Ovary (tissue), 3 donors: ENCODE measurements around the gene SPATA9.

Source experiments
- CTCF ChIP-seq, 3 donors: fragments of 450-650 bp in 2 of 3; fragments of 200-600 bp in 1 of 3; IDR thresholded peaks; one replicate each; pipeline versions ENCODE4 v1.5.1 to v1.8.0; 2016 to 2022; ENCODE audit warnings: antibody characterized with exemption in 3 of 3, mild to moderate bottlenecking in 1 of 3
- POLR2A ChIP-seq: fragments of 450-650 bp; IDR thresholded peaks from one replicate; pipeline ENCODE4 v1.6.1; 2017; ENCODE audit warnings: antibody characterized with exemption, mild to moderate bottlenecking, moderate library complexity
- donor health status: DM: no; HTN: no; CAD: no.

DNA sequence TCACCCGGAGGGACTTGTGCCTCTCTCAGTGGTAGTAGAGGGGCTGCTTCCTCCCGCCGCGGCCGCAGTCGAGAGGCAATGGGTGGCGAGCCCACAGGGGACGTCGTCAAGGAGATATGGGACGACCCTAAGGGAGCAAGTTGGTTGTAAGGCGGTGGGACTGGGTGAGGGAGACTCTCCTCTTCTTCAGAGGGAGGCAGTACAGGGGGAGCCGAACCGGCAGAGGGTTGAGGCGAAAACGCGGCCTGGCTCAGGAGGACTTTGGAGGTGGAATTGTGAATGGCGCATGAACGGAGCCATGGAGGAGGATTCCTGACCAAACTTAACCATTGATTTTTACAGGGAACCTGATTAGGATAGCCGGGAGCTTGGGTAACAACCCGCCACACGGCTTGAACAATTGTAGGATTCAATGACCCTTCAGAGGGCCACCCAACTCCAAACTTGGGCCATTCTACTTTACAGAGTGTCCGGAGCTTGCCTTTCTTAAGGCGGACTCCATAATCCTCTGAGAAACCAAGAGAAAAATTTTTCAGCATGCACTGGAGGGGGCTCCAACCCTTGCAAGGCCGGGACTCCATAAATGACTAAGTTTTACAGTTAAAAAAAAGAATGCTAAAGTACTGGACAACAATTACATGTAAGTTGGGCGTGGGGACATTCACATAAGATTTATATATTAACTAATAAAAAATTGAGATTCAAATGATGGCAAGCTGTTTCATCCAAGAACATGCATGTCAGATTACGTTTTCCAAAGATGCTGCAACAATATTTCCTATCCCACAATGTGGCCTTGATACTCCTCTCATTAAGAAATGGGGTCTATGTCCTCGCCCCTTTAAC, 28.9 kb upstream of the SPATA9 start:
- no peak for TF ChIP-seq CTCF (IDR thresholded peaks at IDR 0.05)
- no peak for TF ChIP-seq POLR2A
